Heart left ventricle (tissue), 16 donors: Measurements from ENCODE around the gene CLEC16A. TPM values are rescaled to one million over a fixed set of nuclear protein-coding genes. Genes with fewer than 3 reads are reported as not detected.
"Not testable (repeated sequence)": the region's sequence is repeated elsewhere in the genome, so short reads cannot be mapped to it uniquely, and the experiment has no call there.

Experiments used
- ATAC-seq, 4 donors: fragments of 200-7000 bp; cut with Tn5 transposase; one replicate each; pipeline ENCODE4 v1.9.1; 2020 to 2022; ENCODE audit warnings: moderate library complexity in 4 of 4, mild to moderate bottlenecking in 3 of 4, moderate number of reproducible peaks in 1 of 4
- DNase-seq, 5 donors: peaks; one replicate each; pipeline ENCODE4 v3.0.0-alpha.2; 2020
- H3K27ac ChIP-seq, 12 donors: fragments of 200-600 bp; sonication (generic) in 4 of 12; one replicate each; pipeline versions ENCODE4 v1.5.0 to v1.8.0; 2016 to 2022; ENCODE audit warnings: mild to moderate bottlenecking in 2 of 12
- H3K27me3 ChIP-seq, 9 donors: fragments of 200-600 bp; sonication (generic) in 2 of 9; one replicate each; pipeline versions ENCODE4 v1.5.1 to v1.8.0; 2016 to 2022; ENCODE audit warnings: mild to moderate bottlenecking in 3 of 9
- H3K36me3 ChIP-seq, 9 donors: fragments of 200-600 bp; sonication (generic) in 2 of 9; one replicate each; pipeline versions ENCODE4 v1.5.0 to v1.8.0; 2018 to 2022; ENCODE audit warnings: mild to moderate bottlenecking in 2 of 9
- H3K4me1 ChIP-seq, 12 donors: fragments of 200-600 bp; sonication (generic) in 4 of 12; one replicate each; pipeline versions ENCODE4 v1.5.0 to v1.8.0; 2016 to 2022; ENCODE audit warnings: mild to moderate bottlenecking in 3 of 12
- H3K4me3 ChIP-seq, 12 donors: fragments of 200-600 bp; sonication (generic) in 4 of 12; one replicate each; pipeline versions ENCODE4 v1.5.0 to v1.8.0; 2017 to 2022; ENCODE audit warnings: mild to moderate bottlenecking in 9 of 12, moderate library complexity in 4 of 12
- H3K9me3 ChIP-seq, 12 donors: fragments of 200-600 bp; sonication (generic) in 4 of 12; one replicate each; pipeline versions ENCODE4 v1.5.0 to v1.8.0; 2016 to 2022; ENCODE audit warnings: mild to moderate bottlenecking in 1 of 12
- CTCF ChIP-seq, 12 donors: fragments of 200-600 bp; sonication (generic) in 4 of 12; IDR thresholded peaks; one replicate each; pipeline versions ENCODE4 v1.5.0 to v1.8.0; 2018 to 2022; ENCODE audit warnings: antibody characterized with exemption in 12 of 12, mild to moderate bottlenecking in 5 of 12
- POLR2A ChIP-seq, 2 donors: fragments of 450-650 bp; IDR thresholded peaks; one replicate each; pipeline ENCODE4 v1.6.1; 2017; ENCODE audit warnings: antibody characterized with exemption in 2 of 2, mild to moderate bottlenecking in 2 of 2, moderate library complexity in 2 of 2
- WGBS, 4 donors: extraction: QIAGEN DNeasy Blood & Tissue Kit in 2 of 4; methylation state at CpG; one replicate each; pipeline versions ENCODE4 v1.1.5 to v1.1.7; 2013 to 2018; 5-methylcytosine and 5-hydroxymethylcytosine counted together
- intact Hi-C, 10 donors: fragments of 100-400 bp; cut with DNase I; formaldehyde crosslinking; loops; one replicate each; pipeline versions ENCODE4 v1.11.1 to v1.14.2; 2022
- polyA plus RNA-seq, 2 donors: library from polyadenylated mRNA; stranded (reverse); fragments of 200-250 nt; gene quantifications; one replicate each; pipeline ENCODE4 v1.2.3, GENCODE V29; 2013
- total RNA-seq, 9 donors: library from RNA; depleted of rRNA in 2 of 9; stranded (reverse); fragments of >200 nt in 2 of 9; fragmentation: NEBNext Ultra II Directional in 3 of 9; extraction: Animal tissue kit (Norgen Biotek cat#: 25700) in 3 of 9; gene quantifications; one replicate each; pipeline versions ENCODE4 v1.1.0 to v1.2.4, GENCODE V29; 2016 to 2023
- donor health status: ischemic (EF 13 %, LVEDD 7.1; RV severe dilation, severe dysfunction).
- donor health status: healthy with polysubstance abuse.
- donor health status: DM: no; HTN: yes; CAD: no.
- donor health status: DM: no; HTN: no; CAD: no.
- donor health status: ischemic (EF 25% LVEDD 6.9; RV normal size, moderate dysfunction).
- donor health status: ischemic (EF 25% LVEDD 5.7; RV mildly dilated, moderate dysfunction).
- donor health status: healthy.
- donor health status: DM: yes; HTN: yes; CAD: no.
- donor health status: ischemic (EF 35%, LVEDD 5.7; RV mildly dilated, moderate dysfunction).
- donor health status: nonischemic (EF 11% LVEDD 7.7; RV severe dilation, severe dysfunction).
- donor health status: DM: yes; HTN: yes; CAD: no.
- donor health status: PGD.
- donor health status: ischemic (EF 29% LVEDD 5.4; RV normal size, mild dysfunction).
- donor health status: nonischemic (EF 23%, LVEDD 6.1; RV moderate dilation, normal function).

Gene CLEC16A
- total and polyA plus RNA-seq, 11 donors = 13.8 to 41.1 (median 23.7) TPM

GRCh38 chr16:10964039-10964890 lies 19.9 kb downstream of the CLEC16A start:
- intact Hi-C loops = loop anchor here in 5 of 10 donors (2.0 to 10.0 kb wide), 4 partner anchors 293 to 751 kb away; partner anchors contain the start of gene SOCS1 (in 1 of the 5)
- TF ChIP-seq CTCF (IDR thresholded peaks at IDR 0.05) (peak; percentile 90 to 98 (median 94)), POLR2A (IDR thresholded peaks at IDR 0.05) (no peak)
- Histone ChIP-seq H3K4me3 (no peak overlapping the region), H3K27me3 (no peaks in the 10 kb centered on the region), H3K4me1 (peaks cover 0 to 33% (median 20%) of the 10 kb centered on the region in 12 donors), H3K27ac (peak overlapping the region in 2 of 12 donors; percentile 8 to 43), H3K36me3 (peaks cover 4 to 40% (median 25%) of the 10 kb centered on the region in 9 donors), H3K9me3 (no peaks in the 10 kb centered on the region)
- DNase-seq (peak; percentile 79 to 90 (median 84)), ATAC-seq (peak; percentile 78 to 89 (median 84))
- WGBS, 4 donors = 37 to 41% (median 40%) methylated on average over 20 of the region's 20 CpGs

DNA sequence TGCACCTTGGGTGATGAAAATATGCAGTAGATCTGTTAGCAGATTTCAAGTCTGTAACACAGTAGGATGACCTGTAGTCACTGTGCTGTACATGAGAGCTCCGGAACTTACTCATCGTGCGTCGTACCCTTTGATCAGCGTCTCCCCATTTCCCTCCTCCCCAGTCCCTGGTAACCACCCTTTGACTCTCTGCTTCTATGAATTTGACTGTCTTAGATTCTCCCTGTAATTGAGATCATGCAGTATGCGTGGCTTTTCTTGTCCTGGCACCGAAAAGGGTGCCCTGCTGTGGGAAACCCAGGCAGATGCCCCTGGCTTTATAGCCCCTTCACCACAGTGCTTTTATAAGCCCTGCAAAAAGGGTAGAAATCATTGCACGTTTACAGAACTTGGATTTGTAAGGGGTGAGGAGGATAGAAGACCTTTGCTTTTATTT lies 20.5 kb downstream of the CLEC16A start:
- TF ChIP-seq CTCF (IDR thresholded peaks at IDR 0.05) (no peak), POLR2A (IDR thresholded peaks at IDR 0.05) (no peak)
- ATAC-seq = no peak
- no peaks in the 10 kb centered on the region for H3K9me3 ChIP-seq
- intact Hi-C loops = loop anchor here in 8 of 10 donors (2.0 to 10.0 kb wide), 6 partner anchors 292 to 750 kb away; partner anchors contain the start of gene SOCS1 (in 1 of the 8)
- peaks cover 0 to 33% (median 20%) of the 10 kb centered on the region in 12 donors for H3K4me1 ChIP-seq
- peaks cover 4 to 34% (median 30%) of the 10 kb centered on the region in 9 donors for H3K36me3 ChIP-seq
- WGBS, 4 donors = 92 to 95% (median 94%) methylated on average over 8 of the region's 8 CpGs
- no peak overlapping the region for H3K4me3 ChIP-seq
- no peaks in the 10 kb centered on the region for H3K27me3 ChIP-seq
- DNase-seq = no peak
- H3K27ac ChIP-seq = no peak overlapping the region

DNA sequence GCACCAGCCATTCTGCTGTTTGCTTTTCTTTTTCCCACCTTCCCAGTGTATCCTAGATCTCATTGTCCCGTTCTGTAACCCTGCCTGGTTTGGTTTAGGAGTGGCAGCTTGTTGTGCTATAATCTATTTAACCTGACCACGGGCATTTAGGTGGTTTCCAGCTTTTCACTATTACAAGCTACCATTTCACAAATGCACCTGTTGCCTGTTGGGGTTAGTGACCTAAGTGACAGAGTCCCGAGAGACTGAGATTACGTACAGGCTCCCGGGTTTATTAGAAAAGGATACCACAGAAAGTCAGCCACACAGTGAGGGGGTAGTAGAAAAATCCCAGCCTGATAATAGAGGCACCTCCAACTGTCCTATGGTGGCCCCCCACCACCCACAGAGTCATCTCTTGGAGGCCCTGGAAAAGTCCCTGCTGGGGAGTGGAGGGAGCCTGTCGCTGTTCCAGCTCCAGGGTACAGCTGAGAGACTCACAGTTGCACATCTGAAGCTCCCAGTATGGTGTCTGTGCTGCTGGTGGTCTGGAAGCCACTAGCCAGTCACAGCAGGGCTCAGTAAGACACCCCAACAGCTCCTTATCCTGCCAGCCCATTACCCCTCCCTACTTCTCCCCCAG lies 21.2 kb downstream of the CLEC16A start:
- H3K27ac ChIP-seq = no peak overlapping the region
- peaks cover 0 to 30% (median 22%) of the 10 kb centered on the region in 12 donors for H3K4me1 ChIP-seq
- no peak overlapping the region for H3K4me3 ChIP-seq
- H3K36me3 ChIP-seq = peaks cover 4 to 40% (median 34%) of the 10 kb centered on the region in 9 donors
- no peaks in the 10 kb centered on the region for H3K9me3 ChIP-seq
- no peaks in the 10 kb centered on the region for H3K27me3 ChIP-seq
- DNase-seq (no peak), ATAC-seq (no peak)
- intact Hi-C loops = loop anchor here in 6 of 10 donors (2.0 to 10.0 kb wide), 6 partner anchors 291 to 749 kb away; partner anchors contain the start of gene SOCS1 (in 1 of the 6)
- 88 to 93% (median 91%) methylated on average over 6 of the region's 6 CpGs for WGBS, 4 donors
- TF ChIP-seq POLR2A (IDR thresholded peaks at IDR 0.05) (no peak), CTCF (IDR thresholded peaks at IDR 0.05) (no peak)

GRCh38 chr16:10966129-10966528 lies 21.8 kb downstream of the CLEC16A start:
- Histone ChIP-seq H3K27ac (no peak overlapping the region), H3K27me3 (no peaks in the 10 kb centered on the region), H3K9me3 (no peaks in the 10 kb centered on the region), H3K4me1 (peaks cover 0 to 24% (median 17%) of the 10 kb centered on the region in 12 donors), H3K4me3 (no peak overlapping the region), H3K36me3 (peaks cover 4 to 46% (median 39%) of the 10 kb centered on the region in 9 donors)
- ATAC-seq (no peak), DNase-seq (no peak)
- TF ChIP-seq CTCF (IDR thresholded peaks at IDR 0.05) (no peak), POLR2A (IDR thresholded peaks at IDR 0.05) (no peak)
- 86 to 90% (median 86%) methylated on average over 5 of the region's 5 CpGs for WGBS, 4 donors
- intact Hi-C loops = loop anchor here in 5 of 10 donors (5.0 to 10.0 kb wide), 4 partner anchors 386 to 749 kb away; no protein-coding TSS in a partner anchor

DNA sequence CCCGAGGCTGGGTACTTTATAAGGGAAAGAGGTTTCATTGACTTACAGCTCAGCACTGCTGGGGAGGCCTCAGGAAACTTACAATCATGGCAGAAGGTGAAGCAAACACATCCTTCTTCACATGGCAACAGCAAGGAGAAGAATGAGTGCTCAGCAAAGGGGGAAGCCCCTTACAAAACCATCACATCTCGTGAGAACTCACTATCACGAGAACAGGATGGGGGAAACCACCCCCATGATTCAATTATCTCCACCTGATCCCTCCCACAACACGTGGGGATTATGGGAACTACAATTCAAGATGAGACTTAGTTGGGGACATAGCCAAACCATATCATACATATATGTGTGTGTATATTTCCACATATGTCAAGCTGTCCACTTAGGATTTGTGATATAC lies 22.2 kb downstream of the CLEC16A start:
- intact Hi-C loops = loop anchor here in 5 of 10 donors (5.0 to 10.0 kb wide), 4 partner anchors 386 to 748 kb away; no protein-coding TSS in a partner anchor
- not testable (repeated sequence) for ATAC-seq, H3K4me3 ChIP-seq, H3K9me3 ChIP-seq, H3K27ac ChIP-seq, DNase-seq, H3K27me3 ChIP-seq
- WGBS, 4 donors = 59 to 73% (median 68%) methylated on average over 4 of the region's 4 CpGs
- Histone ChIP-seq H3K36me3 (peaks cover 4 to 48% (median 39%) of the 10 kb centered on the region in 9 donors), H3K4me1 (peaks cover 0 to 20% (median 13%) of the 10 kb centered on the region in 12 donors)
